PC-3 (cell line): ENCODE measurements around the gene TMCO5A.

Experiments used
- CTCF ChIP-seq: fragments of 300-600 bp; sonication (generic); conservative IDR thresholded peaks from 2 replicates; pipeline ENCODE4 v1.5.1; 2017; ENCODE audit warnings: antibody characterized with exemption, low read depth, mild to moderate bottlenecking, low read length
- EZH2 ChIP-seq: fragments of 300-600 bp; sonication (generic); IDR thresholded peaks from one replicate; pipeline ENCODE4 v1.6.1; 2017; ENCODE audit warnings: antibody characterized with exemption, mild to moderate bottlenecking, low read length; ENCODE audit not compliant: unreplicated experiment

- no peak for TF ChIP-seq CTCF
- no peak for TF ChIP-seq EZH2
Observed at GRCh38 chr15:37888356-37888755, 46.1 kb upstream of the TMCO5A start.
